Measurements from ENCODE around the gene NRP2.

The NRP2 gene

DNA sequence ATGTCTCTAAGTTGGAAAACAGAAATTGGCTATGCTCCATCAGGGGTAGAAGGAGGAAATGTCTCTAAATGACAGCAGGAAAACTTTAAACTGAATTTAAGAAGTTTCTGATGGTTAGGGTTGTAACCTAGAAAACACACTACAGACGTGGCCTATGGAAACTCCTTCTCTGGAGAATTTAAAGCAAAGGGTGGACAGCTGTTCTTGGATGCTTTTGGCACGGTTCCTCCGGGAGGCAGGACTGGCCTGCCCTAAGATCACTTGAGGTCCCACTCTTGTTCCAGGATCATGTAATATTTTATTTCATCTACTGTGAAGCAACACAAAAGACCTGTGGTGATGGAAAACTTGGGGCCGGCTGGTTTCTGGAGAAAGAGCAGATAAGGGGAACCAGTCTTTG lies 77.0 kb downstream of the NRP2 start:
- DNase-seq = no peak

DNA sequence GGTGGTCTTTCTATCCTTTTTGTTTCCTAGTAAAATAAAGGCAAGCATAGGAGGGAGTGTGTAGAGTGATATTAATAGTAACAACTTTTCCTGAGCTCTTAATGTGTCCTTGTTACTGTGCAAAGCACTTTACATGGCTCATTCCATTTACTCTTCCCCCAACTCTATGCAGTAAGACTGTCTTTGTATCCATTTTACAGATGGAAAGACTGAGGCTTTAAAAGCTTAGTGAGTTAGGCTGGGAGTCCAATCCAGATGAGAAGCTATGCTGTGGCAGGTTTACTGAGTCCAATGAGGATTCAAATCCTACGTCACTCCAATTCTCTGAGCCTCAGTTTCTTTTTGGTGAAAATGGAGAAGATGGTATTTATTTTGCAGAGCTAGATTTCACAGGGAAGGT lies 77.4 kb downstream of the NRP2 start:
- DNase-seq = no peak

DNA sequence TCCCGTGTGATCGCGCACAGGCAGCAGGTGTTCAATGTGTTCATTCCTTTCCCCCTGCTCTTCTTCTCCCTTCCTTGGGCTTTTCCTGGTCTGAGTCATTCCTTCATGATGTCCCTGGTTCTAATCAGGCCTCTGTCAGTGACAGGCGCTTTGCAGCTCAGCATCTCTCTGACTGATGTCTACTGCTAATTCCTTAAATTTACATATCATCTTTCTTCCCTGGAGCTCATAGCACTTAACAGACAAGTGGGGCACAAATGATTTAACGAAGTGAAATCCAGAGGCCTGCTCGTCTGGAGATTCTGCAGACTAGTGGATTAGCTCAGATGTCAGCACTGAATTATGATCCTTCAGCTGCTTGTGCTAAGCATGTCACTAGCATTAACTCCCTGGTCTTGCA lies 77.9 kb downstream of the NRP2 start:
- no peak for DNase-seq

DNA sequence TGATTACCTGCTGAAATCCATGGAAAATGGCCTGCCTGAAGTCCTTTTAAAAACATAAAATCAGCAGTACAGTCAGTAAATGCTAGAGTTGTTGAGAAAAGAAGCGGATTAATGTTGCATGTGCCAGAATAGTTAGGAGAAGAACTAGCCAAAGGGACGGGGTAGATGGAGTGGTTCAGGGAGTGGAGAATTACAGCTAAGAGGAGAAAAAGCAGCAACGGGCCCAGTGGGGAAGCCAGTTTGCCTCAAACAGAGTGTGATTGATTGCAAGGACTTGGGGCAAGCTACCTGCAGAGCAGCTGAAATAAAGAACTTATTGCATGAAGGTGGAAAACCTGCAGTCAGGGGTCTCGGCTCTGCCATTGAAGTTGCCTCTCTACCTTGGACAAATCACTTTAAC lies 79.1 kb downstream of the NRP2 start:
- DNase-seq = no peak

DNA sequence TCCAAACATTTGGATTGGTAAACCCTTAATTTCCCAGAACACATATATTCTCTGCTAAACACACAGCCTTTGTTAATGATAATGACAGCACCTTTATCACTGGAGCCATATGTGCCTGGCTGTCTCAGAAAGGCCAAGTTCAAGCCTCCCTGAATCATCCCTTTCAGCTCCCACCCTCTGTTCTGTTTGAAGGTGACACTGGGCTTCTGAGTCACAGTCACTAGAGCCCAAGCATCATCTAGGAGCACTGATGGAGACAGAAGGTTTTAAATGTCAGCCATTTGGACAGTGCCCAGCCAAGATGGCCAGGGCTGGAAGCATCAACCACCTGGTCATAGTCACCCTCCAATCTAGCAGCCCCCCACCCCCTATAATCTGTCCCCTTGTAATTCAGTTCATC lies 80.6 kb downstream of the NRP2 start:
- no peak for DNase-seq

DNA sequence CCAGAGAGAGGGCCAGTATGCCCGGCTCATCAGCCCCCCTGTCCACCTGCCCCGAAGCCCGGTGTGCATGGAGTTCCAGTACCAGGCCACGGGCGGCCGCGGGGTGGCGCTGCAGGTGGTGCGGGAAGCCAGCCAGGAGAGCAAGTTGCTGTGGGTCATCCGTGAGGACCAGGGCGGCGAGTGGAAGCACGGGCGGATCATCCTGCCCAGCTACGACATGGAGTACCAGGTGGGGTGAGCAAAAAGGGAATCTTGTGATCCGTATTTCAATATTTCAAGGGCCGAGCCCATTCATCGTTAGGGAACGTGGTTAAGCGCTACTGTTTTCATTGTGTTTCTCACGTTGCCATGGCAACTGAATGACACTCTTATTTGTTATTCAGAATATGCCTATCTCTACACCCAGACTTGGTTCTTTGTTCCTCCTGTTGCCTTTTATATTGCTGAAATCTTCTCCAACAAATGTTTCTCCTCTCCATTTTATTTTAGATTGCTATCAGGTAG lies 81.5 kb downstream of the NRP2 start:
- DNase-seq = no peak

DNA sequence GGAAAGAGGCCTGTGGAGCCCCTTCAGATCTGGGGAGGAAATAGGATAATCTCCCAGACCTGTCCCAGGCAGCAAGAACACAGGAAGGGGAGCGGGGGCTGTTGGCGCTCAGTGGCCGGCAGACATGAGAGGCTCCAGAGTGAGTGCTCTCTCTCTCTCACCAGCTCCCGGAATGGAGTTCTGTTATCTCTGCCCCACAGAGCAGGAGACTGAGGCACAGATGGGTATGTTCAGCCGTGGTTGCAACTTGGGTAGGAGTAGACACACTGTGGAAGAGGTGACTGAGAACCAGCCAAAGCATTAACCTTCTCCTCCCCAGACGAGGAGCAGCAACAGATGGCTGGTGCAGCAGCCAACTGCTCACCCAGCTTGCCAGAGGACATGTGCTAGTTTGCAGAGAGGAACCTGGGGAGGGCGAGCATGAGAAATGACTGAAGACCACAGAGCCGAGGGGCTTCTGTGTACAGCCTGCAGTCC lies 82.0 kb downstream of the NRP2 start:
- DNase-seq = no peak

DNA sequence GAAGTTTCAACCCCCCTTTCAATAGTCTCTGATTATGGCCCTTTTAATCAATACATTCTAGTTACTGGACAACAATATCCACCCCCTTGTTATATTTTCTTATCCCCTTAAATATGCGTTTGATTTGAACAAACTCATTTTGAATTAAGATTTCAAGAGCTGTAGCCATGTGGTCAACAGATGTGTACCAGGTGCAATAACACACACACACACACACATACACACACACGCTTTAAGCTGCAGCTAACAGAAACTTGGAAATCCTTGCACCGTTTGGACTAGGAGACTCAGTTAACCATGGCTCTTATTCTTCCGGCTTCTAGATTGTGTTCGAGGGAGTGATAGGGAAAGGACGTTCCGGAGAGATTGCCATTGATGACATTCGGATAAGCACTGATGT lies 82.8 kb downstream of the NRP2 start:
- no peak for DNase-seq

DNA sequence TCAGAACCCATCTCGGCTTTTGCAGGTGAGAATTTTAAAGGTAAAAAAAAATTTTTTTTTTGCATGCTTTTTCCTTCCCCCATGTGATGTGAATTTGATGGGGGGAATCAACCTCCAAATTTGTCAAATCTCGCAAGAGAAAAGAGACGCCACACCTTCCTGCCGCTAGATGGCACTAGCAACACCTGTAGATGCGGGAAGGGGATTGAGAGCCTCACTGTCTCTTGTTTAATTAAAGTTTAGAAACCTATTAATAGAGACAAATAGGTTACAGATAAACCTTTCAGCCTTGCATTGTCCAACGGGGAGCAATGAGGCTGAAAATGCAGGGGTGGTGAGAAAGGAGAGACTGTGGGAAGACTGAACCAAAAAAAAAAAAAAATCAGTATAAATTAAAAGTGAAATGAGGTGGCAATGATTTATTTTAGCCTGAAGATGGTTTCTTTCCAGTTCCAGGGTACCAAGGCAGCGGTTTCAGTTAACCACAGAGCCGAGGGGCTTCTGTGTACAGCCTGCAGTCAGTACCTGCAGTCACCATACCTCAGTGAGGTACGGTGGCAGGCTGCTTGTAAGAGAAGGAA lies 84.6 kb downstream of the NRP2 start:
- peak; percentile 30 for DNase-seq

DNA sequence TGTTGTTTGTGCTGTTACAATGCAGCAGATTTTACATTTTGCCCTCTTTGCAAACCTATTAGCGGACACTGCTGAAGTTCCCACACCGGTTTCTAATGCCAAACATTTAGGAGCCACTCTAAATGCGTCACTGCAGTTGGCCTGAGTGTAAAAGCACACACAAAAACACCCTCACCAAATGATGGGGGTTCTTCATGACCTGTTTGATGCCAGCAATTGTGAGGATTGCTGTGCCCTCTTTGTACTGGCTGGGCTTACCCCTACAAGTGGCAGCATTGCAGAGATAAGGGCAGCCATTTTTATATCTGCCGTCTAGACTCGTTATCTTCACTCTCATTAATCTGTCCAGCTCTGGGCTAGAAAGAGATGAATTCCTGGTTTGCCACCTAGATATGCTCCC lies 85.3 kb downstream of the NRP2 start:
- DNase-seq = no peak

DNA sequence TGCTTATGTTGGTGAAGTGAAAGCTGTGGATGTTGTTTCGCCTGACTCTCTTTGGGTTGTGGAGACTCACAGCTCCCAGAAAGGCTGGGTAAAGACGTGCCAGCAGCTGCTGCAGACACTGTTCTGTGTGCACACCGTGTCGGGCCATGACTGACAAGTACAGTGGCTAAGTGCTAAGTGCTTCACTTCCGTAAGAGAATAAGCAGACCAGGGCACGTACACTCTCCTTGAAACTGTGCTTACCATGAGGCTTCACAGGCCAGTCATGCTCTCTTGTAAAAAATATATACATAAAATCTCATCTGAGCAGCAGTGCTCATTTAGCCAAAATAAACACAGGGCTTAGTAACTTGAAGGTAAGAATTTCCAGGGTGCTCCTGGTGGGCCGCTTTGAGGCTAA lies 86.0 kb downstream of the NRP2 start:
- peak; percentile 82 for DNase-seq

DNA sequence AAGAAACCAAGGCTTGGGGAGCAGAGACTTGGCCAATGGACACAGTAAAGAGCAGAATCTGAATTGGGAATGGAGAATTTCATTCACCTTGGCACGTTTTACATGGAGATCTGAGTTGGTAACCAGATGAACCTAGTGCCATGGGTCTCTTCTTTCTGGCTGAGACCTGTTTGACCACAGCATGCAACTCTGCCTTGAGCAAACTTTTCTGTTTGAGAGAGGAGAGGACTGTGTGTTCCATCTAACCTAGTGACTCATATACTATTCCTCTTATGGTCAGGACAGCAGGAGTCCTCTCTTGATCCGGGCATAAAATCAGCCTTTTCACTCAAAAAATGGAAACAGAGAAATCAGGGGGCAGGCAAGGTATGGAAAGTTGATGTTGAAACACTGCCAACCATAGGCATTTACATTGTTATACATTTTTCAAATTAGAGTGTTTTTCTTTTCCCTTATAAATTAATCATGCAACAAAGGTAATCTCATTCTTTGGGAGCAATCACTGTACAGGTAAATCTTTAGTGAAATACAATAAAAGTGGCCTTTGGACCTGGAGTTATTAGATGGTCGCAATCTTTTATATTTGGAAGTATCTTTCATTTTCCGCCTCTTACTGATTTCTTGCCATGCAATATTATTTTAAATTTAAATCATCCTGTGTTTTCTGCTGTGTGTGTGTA lies 86.7 kb downstream of the NRP2 start:
- no peak for DNase-seq

DNA sequence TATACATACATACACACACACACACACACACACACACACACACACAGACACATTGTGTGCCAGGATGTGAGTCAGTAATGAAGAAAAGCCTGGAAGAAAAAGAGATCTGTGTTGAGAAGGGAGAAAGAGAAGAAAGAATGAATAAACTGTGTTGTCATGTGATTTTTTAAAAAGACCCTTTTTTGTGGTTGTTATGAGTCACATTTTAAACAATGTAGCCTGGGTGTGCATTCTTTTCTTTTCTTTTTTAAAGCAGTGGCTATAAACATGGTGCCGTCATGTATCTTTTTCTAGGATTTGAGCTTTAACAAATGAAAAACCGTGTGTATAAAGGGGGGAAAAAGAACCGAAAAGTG lies 87.2 kb downstream of the NRP2 start:
- no peak for DNase-seq

DNA sequence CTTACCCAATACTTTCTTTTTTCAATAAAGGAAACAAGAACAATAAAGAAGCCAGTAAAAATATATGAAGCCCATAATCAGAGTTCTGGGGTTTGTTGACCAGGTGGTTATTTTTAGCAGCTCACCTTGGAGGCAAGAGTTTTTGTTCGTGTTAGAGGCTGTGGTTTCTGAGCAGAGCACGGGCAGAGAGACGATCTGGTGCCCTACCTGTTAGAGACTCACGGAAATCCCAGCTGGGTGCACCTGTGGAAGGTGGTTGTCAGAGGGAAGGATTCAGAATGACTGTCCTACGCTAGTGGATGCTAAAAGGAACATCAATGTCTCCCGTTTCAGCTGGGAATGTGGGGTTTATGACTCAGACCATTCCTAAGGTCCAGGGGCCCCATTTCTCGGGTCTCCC lies 87.6 kb downstream of the NRP2 start:
- no peak for DNase-seq

DNA sequence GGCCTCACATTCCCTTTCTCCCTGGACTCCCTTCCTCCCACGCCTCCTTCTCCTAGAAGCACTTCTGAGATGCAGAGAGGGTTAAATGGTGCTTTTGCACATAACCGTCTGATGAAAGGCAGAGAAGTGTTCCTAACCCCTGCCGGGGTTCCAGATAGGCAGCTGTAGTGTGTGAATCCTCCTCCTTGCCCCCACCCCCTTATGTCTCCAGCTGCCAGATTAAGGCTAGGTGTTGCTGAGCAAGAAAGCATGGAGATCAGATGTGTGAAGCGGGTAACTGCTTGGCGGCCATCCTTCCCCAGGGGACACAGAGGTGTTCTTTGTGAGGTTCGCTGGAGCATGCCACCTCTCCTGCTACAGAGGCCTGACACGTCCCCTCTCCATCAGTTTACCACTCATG lies 88.3 kb downstream of the NRP2 start:
- DNase-seq = no peak

DNA sequence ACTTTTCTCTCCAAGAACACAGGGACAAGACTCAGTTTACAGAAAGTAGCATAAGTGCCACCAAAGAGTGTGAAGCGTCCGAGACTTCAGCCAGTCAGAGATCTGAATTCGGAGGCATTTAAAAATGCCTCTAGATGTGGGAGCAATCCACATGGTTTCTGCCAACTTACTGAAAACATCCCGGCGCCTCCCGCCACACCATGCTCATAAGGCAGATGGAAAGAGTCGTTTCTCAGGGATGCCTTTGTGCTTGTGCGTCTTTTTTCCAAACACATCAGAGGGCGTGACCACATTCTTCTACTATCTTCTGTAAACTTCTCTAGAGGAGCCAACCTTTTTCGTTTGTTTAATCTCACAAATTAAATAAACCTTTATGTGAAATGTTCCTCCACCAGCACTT lies 88.7 kb downstream of the NRP2 start:
- DNase-seq = no peak

DNA sequence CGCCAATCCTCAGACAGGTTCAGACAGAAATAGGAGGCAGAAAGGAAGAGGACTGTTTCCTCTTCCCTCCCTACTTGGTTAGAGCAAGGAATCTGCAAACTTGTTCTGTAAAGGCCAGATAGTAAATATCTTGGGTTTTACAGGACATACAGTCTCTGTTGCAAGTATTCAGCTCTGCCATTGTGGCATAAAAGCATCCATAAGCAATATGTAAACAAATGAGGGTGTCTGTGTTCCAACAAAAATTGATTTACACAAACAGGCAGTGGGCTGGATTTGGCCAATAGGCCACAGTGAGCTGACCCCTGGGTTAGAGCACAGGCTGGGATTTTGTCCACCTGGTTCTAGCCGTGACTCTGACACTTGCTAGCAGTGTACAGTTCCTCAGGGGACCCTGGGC lies 89.4 kb downstream of the NRP2 start:
- no peak for DNase-seq

DNA sequence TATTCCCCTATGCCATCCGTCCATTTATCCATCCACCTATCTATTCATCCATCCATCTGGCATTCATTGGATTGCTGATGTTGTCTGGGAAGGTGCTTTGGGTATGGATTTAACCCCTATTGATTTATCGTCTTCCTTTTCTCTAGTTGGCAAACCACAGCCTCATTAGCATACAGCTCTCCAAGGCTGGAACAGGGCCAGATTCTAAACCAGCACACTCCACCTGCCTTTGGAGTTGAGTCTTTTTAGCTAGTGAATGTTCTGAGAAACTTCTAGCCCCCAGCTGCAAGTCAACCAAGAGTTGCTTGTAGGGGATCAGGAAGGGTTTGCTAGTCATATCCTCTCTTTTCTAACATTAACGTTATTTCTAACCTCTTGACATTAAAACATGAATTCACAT lies 90.7 kb downstream of the NRP2 start:
- peak; percentile 60 for DNase-seq

DNA sequence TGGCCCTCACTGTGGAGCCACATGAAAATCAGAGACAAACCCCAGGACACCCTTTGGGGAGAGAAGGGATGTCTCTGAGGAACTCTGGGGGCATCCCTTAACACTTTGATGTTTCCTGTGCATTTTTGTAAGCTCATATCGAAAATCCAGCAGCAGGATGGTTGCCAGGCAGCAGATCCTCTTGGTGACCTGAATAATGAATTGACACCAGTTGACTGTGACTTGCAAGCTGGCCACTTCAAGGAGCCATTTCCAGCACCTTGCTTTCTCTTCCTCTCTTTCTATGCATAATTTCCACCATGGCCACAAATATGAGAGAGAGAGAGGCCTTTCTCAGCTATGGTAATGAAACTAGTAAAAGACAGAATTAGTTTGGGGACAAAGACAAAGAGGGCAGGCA lies 91.7 kb downstream of the NRP2 start:
- no peak for DNase-seq

DNA sequence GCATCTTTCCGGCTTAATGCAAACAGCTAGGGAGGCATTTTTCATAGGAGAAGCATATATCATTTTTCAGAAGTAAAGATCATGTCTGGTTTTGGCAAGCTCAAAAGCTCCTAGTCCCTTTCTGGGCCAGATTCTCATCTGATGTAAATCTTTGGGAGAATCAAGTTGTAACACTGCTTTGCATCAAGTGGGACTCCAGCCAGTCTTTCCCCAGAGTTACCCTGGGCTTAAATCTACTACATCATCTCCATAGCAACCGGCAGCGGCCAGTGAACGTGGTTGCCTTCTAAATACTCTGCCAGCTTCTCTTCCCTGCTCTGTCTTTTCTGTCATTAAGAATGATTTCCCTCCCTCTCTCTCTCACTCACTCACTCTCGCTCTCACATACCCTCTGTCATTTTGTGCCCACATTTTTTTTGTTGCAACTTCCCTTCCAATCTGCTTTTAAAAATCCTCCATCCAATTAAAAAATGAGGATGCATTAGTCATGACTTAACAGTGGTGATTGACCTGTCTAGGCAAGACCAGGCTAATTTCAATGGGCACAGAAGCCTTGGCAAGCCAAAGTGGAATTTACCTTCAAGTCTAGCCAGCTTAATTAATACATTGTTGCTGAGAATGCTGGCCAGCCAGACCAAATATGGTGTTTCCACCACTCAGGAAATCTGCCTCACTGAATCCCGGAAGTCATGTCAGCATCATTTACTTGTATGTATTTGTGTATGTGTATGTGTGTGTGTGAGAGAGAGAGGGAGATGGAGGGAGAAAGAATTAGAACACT lies 93.0 kb downstream of the NRP2 start:
- no peak for DNase-seq

DNA sequence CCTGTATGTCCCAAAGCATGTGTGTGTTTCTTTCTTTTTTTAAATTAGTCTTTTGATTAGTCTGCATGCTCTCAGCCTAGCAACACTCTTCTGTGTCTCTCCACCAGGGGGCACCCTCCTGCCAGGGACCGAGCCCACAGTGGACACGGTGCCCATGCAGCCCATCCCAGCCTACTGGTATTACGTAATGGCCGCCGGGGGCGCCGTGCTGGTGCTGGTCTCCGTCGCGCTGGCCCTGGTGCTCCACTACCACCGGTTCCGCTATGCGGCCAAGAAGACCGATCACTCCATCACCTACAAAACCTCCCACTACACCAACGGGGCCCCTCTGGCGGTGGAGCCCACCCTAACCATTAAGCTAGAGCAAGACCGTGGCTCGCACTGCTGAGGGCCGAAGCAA lies 93.8 kb downstream of the NRP2 start:
- DNase-seq = no peak

DNA sequence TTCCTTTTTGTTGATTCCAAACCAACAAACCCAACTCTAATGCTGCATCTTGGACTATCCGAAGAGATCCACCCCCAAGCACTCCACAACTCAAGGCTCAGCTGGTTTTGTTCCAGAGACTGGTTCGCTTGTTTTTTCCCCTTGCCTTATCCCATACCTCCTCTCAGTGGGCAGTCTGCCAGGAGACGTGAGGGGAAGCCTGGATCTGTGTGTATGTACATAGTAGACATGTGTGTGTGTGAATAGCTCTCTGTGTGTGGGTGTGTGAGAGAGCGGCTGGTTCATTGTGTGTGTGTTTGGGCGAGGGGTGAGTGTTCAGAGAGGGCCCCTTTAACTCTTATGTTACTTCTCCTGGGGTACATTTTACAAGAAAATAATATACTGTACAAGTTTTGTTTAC lies 94.4 kb downstream of the NRP2 start:
- peak; percentile 16 for DNase-seq

DNA sequence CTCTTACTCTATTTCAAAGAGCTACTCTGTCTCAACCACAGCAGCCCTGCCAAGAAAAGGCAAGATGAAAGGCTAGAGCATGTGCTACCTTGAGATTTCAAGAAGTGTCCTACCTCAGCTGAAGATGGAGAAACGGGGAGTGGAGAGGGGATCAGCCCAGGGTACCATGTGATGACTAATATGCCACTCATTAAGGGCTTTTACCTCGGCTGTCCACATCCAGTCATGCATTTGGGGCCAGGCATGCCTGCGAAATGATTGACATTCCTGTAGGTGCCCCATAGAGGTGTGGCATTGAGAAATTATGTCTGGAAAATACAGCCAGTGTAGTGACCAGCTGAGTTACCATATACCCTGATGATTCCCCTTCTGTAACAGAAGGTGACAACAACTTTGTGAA lies 96.1 kb downstream of the NRP2 start:
- no peak for DNase-seq

DNA sequence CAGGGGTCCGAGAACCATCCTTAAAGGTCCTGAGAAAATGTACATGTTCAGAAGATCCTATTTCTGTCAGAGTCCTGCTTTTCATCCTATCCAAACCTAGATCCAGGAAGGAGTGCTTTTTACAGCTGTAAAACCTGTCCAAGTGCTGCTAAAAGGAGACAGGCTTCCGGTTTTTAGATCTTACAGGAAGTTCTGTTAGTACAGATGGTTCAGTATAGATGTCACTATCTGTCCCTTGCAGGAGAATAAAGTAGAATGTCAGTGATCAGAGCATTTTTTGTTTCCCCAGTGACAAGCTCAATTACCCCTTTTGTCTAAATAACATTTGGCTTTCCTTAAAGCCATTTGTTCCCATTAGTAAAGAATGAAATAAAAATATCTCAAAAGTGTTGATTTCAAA lies 98.3 kb downstream of the NRP2 start:
- no peak for DNase-seq
